Epidermal melanocyte (primary cell): Measurements from ENCODE around the gene EMP1.

Experiments
- DNase-seq: peaks from one replicate; pipeline ENCODE4 v3.0.0; 2011; ENCODE audit warnings: low spot score; ENCODE audit not compliant: insufficient read length

EMP1 gene, protein sequence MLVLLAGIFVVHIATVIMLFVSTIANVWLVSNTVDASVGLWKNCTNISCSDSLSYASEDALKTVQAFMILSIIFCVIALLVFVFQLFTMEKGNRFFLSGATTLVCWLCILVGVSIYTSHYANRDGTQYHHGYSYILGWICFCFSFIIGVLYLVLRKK

DNA sequence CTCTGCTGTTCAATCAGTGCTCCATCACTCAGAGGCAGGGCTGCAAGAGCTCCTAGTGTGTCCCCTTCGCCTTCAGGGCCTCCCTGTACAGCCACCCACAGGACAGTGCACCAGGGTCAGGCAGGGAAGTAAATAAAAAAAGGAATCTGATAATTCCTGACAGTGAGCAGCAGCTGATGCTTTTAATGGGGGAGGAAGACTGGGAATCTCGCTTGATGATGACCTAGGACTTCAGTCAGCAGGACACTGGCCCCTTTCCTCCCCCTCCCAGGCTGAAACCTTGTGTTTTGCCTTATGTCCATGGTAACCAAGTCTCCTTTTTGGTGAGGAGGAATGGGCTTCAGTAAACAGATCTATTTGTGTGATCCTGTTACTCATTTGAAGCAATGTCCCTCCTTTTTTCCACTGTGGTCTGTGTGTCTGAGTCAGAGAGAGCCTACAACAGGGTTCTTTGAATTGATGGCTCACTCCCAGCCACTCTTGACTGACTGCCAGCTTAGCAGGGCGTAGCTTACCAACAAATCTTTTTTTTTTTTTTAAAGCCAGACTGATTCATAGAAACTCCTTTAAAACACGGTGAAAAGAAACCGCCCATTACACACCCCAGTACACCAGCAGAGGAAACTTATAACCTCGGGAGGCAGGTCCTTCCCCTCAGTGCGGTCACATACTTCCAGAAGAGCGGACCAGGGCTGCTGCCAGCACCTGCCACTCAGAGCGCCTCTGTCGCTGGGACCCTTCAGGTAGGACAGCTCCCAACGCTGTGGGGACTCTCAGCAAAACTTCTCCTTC, at the start of gene EMP1:
EMP1 (plus strand) TSS at position 597 of the 792 bp plus-strand sequence. CDS start 14,785 bp downstream, outside the sequence.
- peak; percentile 70 for DNase-seq

DNA sequence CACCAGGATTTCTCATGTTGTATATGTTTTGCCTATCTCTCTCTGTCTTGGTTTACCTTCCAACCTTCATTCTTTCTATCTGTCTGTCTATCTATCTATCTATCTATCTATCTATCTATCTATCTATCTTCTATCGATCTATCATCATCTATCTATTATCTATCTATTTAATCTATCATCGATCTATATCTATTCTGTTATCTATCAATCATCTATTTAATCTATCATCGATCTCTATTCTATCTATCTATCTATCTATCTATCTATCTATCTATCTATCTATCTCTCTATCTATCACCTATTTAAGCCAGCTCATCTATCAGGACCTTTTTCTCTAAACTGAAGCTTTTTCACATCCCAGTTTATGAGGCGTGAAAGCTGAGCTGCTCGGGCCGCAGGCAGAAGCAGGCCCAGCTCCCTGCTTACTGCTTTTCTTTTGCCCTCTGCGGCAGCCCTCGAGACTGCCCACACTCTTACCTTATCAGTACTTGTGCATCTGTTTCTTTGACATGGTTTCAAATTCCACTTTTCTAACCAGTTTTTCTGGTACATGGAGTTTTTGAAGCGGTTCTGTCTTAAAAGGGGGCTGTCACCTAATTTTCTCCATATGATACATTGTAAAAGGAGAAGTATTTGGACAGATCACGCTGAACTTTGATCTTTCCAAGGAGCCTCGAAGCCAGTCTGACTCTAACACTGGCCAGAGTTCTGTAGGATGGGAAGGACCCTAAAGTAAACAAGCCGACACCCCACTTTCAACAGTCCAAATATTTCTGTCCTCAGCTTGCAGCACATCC, 48.6 kb upstream of the EMP1 start:
- no peak for DNase-seq

DNA sequence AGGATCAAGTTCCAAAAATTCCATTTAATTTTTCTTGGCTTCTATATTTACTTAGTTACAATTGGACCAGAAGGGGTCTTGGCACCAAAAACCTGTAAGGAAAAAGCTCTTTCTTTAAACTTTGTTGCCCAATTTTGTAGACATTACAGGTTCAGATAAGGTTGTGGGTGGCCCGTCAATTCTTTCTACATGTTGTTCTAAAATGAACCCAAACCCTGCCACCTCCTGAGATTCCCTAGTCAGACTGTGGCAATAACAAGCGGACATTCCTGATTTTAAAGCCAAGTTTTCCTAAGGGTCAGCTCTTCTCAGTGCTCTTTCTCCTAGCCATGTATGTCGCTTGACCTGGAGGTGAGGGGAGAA, 48.1 kb upstream of the EMP1 start:
- DNase-seq: no peak

DNA sequence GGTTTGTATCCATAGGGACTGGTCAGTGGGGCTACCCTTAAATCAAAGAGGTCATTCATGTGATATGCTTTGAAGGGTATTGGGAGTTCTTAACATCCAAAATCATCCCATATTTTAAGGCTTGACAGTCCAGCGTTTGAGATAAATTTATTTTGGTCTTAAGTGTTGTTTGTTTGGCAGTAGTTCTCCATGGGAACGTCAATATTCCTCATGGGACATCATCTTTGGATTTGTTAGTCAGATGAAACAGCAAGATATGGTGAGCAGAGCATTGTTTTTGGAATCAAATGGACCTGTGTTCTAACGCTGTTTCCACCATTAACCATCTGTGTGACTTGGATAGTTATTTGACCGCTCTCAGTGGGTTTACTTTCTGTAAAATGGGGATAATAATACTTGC, 47.1 kb upstream of the EMP1 start:
- no peak for DNase-seq

DNA sequence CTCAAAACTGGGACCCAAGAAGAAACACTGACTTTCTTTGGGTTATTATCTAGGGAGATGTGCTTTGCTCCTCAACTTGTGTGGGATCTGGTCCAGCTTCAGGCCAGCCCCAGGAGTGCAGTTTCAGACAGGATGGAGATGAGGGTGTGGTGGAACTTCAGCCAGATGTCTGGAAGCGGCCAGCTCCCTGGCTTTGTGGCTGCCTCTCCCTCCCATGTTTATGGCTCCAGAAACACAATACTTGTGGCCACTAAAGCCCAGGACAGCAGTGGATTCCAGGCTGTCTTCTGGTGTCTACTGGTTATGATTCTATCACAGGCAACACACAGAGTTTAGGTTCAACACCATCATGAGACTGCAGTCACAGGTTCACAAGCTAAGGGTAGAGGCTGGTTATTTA, 44.2 kb upstream of the EMP1 start:
- no peak for DNase-seq

DNA sequence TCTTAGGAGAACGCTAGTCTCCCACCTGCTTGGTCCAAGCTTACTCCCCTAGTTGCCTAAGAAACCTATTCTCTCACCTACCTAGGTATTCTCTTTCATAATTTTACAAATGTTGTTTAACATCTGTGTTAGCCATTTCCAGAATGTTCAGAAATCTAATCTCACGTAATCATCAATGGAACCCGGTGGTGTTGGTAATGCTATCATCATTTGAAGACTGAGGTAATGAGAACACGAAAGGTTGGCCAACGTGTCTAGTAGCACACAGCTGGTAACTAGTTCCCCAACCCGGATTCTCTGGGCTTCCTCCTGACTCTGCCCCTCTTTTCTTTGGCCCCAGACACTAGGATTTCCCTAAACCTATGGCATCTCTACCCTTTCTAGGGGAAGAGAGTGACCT, 43.8 kb upstream of the EMP1 start:
- no peak for DNase-seq

DNA sequence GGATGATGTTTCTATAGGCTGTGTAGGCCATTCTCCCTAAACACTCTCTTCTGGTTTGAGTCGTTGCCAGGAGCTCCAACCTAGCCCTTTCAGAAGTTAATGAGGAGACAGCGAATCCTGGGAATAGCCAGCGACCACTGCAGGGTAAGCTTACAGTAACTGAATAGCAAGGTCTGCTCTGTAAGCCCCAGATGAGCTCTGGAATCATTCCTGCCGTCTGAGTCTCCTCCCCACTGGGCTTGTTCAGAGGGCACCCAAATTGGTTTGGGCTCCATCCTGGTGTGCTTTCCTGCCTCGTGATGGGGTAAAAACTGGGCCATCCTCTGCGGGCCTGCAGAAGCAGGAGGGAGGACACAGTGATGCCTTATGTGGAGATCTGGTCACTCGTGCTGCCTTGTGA, 43.3 kb upstream of the EMP1 start:
- DNase-seq: no peak

DNA sequence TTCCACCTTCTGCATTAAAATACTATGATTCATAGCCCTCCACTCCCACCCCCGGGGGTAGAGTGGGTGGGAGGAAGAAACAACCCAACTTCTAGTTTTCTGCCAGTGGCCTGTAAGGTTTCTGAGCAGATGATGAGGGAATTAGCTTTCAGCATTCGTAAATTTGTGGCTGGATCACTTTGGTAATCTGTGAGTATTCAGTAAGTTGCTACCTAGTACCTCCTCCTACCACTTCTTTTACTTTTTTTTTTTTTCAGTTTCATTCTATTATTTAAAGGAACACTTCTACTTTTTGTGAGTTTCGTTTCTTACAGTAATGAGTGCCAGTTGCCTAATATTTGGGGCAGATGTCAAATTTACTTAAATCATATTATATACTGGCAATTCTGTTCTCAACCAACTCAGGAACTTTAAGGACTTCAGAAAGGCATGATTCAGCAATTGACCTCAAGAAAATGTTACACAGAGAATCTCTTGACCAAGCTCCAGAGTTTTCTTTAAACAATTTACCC, 42.4 kb upstream of the EMP1 start:
- no peak for DNase-seq

DNA sequence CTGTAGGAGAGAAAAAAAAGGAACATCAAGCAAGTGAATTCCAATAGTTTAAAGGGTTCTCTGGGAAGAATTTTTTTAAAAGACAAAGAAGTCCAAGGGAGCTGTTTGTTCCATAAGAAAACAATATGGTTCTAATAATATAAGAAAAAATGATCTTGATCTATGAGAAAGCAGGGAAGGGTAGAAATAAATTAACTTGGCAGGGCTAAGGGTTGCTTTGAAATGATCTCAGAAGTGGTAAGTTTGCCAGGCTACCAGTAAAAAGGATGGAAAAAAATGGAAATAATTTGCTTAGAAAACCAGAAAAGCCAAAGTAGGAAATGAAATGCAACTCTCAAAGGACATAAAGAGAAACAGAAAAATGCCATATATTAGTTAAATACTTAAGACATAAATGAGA, 41.7 kb upstream of the EMP1 start:
- no peak for DNase-seq

DNA sequence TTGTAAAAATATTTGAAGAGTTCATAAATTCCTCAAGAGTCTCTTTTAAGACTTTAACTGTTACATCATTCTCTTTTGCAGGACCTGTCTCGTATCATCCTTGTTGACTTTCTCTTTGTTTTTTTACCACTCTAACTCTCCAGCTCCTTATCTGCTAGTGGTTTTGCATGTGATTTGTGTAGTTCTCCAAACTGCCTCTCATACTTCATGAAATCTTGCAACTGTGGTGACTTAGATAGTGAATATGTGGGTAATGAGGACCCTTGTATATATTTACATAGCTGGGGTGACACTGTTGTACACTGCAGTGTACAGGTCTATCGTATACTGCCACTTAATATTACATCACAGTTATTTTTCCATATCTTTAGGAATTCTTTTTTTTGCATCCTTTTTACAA, 40.2 kb upstream of the EMP1 start:
- DNase-seq: no peak

DNA sequence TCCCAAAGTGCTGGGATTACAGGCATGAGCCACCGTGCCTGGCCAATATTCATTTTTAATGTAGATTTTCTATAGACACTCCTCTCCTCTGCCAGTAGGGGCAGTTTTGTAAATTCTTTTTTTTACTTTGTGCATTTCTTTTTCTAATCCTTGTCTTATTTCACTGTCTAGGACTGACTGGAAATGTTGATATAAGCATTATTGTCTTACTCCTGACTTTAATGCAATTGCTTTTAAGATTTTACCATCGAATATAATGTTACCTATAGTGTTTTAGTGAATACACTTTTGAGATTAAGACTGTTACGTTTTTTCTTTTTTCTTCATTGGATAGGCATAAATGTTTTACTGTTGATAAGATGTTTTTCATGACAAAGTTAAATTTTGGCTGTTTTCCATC, 35.4 kb upstream of the EMP1 start:
- DNase-seq: no peak

DNA sequence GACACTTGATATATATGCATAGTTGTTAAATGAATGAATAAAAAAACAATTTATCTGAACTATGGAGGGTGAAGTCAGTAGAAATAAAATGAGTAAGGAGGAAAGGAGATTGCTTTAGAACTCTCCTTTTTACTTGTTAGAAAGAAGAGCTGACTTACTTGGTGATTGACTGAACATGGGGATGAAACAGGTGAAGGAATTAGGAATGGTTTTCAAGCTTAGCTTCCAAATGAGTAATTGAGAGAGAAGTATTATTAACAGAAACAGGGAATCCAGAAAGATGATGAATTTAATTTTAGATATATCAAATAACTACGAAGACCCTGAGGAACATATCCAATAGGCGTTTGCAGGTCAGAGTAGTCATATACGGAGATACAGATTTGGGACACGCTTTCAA, 33.6 kb upstream of the EMP1 start:
- no peak for DNase-seq

DNA sequence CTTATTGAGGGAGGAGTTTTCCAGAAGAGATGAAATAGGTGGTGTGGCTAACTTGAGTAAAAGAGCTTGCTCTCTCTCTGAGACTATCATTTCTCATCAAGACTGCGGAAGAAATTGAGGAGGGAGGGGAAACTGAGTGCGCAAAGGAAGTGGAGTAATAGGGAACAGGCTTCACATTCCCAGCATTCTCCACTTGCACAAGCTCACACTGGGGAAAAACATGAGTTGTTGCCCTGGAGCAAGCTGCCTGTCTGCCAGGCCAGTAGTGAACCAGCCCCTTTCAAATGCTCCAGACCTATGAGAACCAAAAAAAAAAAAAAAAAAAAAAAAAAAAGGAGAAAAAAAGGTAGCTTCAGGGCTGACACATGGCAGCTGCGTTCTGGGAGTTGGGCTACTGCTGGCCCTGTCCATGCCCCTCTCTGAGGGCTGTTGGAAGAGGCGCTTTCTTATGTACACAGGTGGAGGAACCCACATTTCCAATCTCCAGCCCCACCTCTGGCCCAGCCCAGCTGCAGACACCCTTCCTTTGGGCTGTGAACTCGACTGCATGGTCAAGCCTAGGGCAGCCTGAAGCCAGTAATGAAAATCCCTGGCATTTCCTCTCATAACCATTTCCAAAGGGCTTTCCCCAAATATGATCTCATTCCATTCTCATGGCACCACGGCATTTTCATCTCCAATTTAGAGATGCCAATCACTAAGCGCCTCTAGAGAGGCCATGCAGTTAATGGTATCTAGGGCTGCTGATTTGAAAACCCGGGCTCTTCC, 32.5 kb upstream of the EMP1 start:
- DNase-seq: no peak

DNA sequence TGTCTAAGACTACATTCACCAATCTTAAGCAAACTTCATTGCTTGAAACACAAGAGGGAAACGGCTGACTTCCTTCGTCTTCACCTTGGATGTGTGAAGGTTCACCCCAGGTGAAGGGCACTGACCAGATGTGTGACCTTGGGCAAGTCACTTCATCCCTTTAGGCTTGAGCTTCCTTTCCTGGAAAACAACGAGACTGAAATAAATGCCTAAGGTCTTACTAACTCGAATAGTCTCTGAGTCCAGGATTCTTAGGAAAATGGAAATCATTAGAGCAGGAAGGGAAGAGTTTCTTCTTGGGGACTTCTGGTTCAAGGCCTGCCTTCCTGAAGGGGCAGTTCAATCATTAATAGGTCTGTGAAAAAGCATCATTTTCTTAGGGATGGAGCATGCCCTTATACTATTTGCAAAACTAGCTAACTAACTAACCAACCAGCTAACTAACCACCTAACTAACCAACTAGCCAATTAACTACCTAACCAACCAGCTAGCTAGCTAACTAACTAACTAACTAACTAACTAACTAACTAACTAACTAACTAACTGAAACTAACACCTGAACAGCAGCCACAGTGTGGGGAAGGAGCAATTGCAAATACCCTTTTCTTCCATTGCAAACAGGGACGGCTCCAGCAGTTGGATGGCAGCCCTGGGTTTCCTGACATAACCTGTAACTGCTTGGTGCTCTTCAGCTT, 31.5 kb upstream of the EMP1 start:
- DNase-seq: no peak

DNA sequence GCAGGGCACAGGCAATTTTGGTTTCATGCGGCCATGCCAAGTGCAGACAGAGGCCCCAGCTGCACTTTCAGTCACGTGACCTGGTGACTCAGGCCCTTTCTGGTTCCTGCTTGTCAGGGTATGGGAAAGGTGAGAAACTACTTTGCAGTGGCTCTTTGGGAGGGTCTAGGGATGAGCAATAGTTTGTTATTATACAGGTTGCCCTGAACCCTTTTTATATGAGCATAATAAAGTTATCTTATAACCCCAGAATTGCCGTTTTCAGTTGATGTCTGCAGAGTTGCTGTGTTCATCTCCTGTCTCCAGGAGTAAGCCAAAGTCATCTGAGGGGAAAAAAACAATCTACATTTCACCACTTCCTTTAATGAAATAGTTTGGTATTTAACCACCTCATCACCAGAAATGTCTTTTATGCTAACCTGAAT, 30.9 kb upstream of the EMP1 start:
- no peak for DNase-seq

DNA sequence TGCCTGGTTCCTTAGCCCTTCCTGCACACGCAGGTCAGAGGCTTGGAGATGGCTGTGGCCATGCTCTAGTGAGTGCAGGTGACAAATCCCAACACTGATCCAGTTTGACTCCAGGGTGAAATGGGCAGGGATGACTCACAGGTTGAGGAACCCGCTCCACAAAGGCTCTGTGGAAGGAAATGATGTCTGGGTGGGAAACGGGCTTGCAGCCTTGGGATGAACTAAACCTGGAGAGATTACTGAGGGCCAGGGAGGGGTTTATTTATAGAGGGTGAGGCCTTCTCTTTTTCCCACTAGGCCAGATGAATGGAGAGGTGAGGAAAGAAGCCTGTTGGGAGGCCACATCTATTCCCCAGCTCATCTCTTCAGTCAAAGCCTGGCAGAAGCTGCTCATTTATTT, 29.3 kb upstream of the EMP1 start:
- no peak for DNase-seq

DNA sequence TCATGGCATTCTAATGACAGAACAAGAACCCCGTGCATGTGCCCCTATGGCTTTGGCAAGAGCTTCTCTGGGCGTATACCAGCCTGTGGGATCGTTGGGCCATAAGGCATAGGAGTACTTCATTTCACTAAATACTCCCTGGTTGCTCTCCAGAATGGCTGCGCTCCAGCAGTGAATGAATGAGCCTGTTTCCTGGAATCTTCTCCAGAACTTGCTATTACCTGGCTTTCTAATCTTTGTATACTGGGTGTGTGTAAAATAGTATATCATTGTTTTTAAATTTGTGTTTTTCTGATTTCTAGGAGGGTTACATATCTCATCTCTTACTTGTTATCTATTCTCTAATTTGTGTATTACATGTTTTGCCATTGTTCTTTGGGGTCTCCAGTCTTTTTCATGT, 28.6 kb upstream of the EMP1 start:
- no peak for DNase-seq

DNA sequence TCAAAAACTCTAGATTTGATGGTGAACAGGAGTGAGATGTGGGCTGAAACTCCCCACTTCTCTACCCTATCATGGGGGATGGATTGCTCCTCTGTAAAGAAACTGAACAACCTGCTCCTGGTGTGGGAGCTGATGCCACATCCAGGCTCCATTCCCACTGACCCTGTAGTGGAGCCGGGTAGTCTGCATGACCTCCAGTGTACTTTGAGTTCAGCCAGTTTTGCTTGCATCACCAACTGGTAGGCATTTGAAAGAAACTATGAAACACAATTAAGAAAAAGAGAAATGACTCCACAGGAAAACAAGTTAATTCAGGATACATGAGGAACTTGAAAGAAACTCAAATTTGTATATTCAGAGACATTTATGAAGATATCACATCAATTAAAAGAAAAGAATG, 27.3 kb upstream of the EMP1 start:
- no peak for DNase-seq

DNA sequence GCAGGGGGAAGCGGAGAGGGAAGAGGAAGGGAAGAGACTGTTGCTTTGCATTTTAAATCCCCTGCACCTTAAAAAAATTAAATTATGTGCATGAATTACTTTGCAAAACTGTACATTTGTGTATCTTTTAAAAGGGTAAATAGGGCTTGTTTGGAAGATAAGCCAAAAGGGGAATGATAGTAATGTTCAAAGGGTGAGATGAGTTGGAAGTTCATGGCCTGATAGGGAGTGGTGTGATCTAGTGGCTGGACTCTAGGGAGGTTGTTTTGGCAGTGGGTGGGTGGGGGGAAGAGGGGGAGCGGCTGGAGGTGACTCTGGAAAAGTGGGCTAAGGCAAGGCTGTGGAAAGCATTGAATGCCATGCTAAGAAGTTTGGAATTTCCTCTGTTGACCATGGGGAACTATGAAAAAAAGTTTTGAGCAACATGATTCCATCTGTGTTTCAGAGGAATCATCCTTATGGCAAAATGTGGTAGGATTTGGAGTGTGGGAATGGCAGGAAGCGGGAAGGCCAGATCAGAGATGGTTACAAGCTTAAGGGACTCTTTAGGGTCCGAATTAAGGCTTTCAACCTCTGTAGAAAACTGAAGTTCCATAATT, 25.5 kb upstream of the EMP1 start:
- DNase-seq: no peak
